HepG2 (cell line): Measurements from ENCODE around the gene NAV1. TPM values are rescaled to one million over a fixed set of nuclear protein-coding genes. Genes with fewer than 3 reads are reported as not detected.

Source experiments
- ATAC-seq: fragments of 200-7000 bp; cut with Tn5 transposase; 3 replicates; pipeline ENCODE4 v1.9.1; 2020; ENCODE audit warnings: mild to moderate bottlenecking, moderate library complexity
- BruUV-seq: library from RNA; stranded (reverse); fragments of 400-500 nt; replicated peaks from 2 replicates; lab custom pipeline; 2021; lab: Mats Ljungman, UMichigan
- CTCF ChIA-PET: fragments of 300-600 bp; formaldehyde crosslinking; extraction: SDS; loops from one replicate; lab custom pipeline; 2021; ENCODE audit warnings: low total read pairs, inconsistent platforms, low intra/inter-chr PET ratio; lab: Yijun Ruan, JAX
- POLR2A ChIA-PET: fragments of 350-600 bp; sonication (Branson Sonifier 250); formaldehyde crosslinking; loops from one replicate; lab custom pipeline; 2020; ENCODE audit warnings: antibody characterized with exemption, inconsistent platforms; lab: Yijun Ruan, JAX
- DNase-seq: peaks from one replicate; pipeline ENCODE4 v3.0.0-alpha.2; 2015; ENCODE audit warnings: low spot score
- FAIRE-seq: peaks from 3 replicates; lab custom pipeline; 2011; peaks lifted over from hg19 to GRCh38; lab: Jason Lieb, UNC
- H2AFZ ChIP-seq: one replicate; pipeline ENCODE4 v1.6.1; 2011; ENCODE audit warnings: low read length, inconsistent platforms
- H3K27ac ChIP-seq: fragments of 300-600 bp; 3 replicates; pipeline ENCODE4 v1.8.0; 2011; ENCODE audit warnings: mixed run types, mild to moderate bottlenecking, mixed read lengths, low read length, inconsistent platforms; ENCODE audit not compliant: insufficient read depth; ENCODE audit errors: extremely low read length
- H3K27me3 ChIP-seq, 2 experiments: fragments of 200-600 bp in 1 of 2; 2 replicates in 1 of 2; 3 replicates in 1 of 2; pipeline versions ENCODE4 v1.6.0 to v1.8.0; 2011; ENCODE audit warnings: low read length in 2 of 2, mild to moderate bottlenecking in 2 of 2, moderate library complexity in 2 of 2, inconsistent platforms in 1 of 2; ENCODE audit not compliant: insufficient read depth in 2 of 2, control insufficient read depth in 1 of 2
- H3K36me3 ChIP-seq, 2 experiments: fragments of 200-600 bp in 1 of 2; replicated peaks in 1 of 2; 2 replicates in 1 of 2; 3 replicates in 1 of 2; pipeline versions ENCODE4 v1.5.1 to v1.8.0; 2011; ENCODE audit warnings: low read length in 2 of 2, inconsistent platforms in 1 of 2; ENCODE audit not compliant: insufficient read depth in 2 of 2, control insufficient read depth in 1 of 2
- H3K4me1 ChIP-seq: 2 replicates; pipeline ENCODE4 v1.5.1; 2012; ENCODE audit warnings: low read length, inconsistent platforms; ENCODE audit not compliant: insufficient read depth
- H3K4me2 ChIP-seq: 2 replicates; pipeline ENCODE4 v1.6.0; 2011; ENCODE audit warnings: low read depth, low read length, inconsistent platforms
- H3K4me3 ChIP-seq, 3 experiments: fragments of 200-600 bp in 1 of 3; sonication (generic), shearing (Covaris generic) in 1 of 3; replicated peaks in 1 of 3; 2 replicates each; pipeline ENCODE4 v1.5.1; 2011 to 2016; ENCODE audit warnings: low read length in 3 of 3, inconsistent platforms in 2 of 3, low read depth in 2 of 3, mild to moderate bottlenecking in 2 of 3, control low read depth in 1 of 3, mixed read lengths in 1 of 3; ENCODE audit not compliant: insufficient read depth in 1 of 3
- H3K79me2 ChIP-seq: one replicate; pipeline ENCODE4 v1.6.1; 2011; ENCODE audit warnings: low read length, inconsistent platforms; ENCODE audit not compliant: insufficient read depth
- H3K9ac ChIP-seq: 2 replicates; pipeline ENCODE4 v1.6.0; 2011; ENCODE audit warnings: mild to moderate bottlenecking, low read depth, low read length, inconsistent platforms; ENCODE audit not compliant: insufficient read depth
- H3K9me3 ChIP-seq: 2 replicates; pipeline ENCODE4 v1.5.1; 2012; ENCODE audit warnings: mild to moderate bottlenecking, low read length
- H4K20me1 ChIP-seq: 2 replicates; pipeline ENCODE4 v1.6.0; 2011; ENCODE audit warnings: inconsistent platforms, mild to moderate bottlenecking, low read length, moderate library complexity; ENCODE audit not compliant: insufficient read depth
- ARNTL ChIP-seq: sonication (generic); formaldehyde crosslinking; IDR thresholded peaks from 2 replicates; pipeline ENCODE4 v1.4.0; 2020; ENCODE audit warnings: mild to moderate bottlenecking, missing genetic modification reagents
- HHEX ChIP-seq: IDR thresholded peaks from 2 replicates; pipeline ENCODE4 v1.6.1; 2016; ENCODE audit warnings: control low read depth
- HNF4G ChIP-seq, 2 experiments: sonication (generic) in 1 of 2; formaldehyde crosslinking in 1 of 2; IDR thresholded peaks; 2 replicates each; pipeline versions ENCODE4 v1.4.0 to v1.6.1; 2011 to 2020; ENCODE audit warnings: borderline replicate concordance in 2 of 2, low read depth in 2 of 2, mild to moderate bottlenecking in 2 of 2, low read length in 1 of 2, missing genetic modification reagents in 1 of 2, moderate library complexity in 1 of 2
- ONECUT2 ChIP-seq: sonication (generic); formaldehyde crosslinking; IDR thresholded peaks from 2 replicates; pipeline ENCODE4 v1.4.0; 2020; ENCODE audit warnings: missing genetic modification reagents
- PAF1 ChIP-seq: IDR thresholded peaks from 2 replicates; pipeline ENCODE4 v1.6.1; 2016; ENCODE audit warnings: missing genetic modification reagents, missing compliant biosample characterization
- PCBP2 ChIP-seq: fragments of 200-400 bp; formaldehyde crosslinking; optimal IDR thresholded peaks from 2 replicates; pipeline ENCODE3; 2018; ENCODE audit warnings: low read length, low read depth; ENCODE audit not compliant: poor library complexity, severe bottlenecking
- PTBP1 ChIP-seq: fragments of 200-400 bp; formaldehyde crosslinking; IDR thresholded peaks from 2 replicates; pipeline ENCODE4 v1.6.1; 2018; ENCODE audit warnings: low read length, low read depth; ENCODE audit not compliant: poor library complexity, severe bottlenecking
- ZNF225 ChIP-seq: sonication (generic); formaldehyde crosslinking; IDR thresholded peaks from 2 replicates; pipeline ENCODE4 v1.4.0; 2020; ENCODE audit warnings: mild to moderate bottlenecking, missing genetic modification reagents
- ZNF296 ChIP-seq: sonication (generic); formaldehyde crosslinking; conservative IDR thresholded peaks from 2 replicates; pipeline ENCODE4 v1.5.0; 2020; ENCODE audit warnings: mild to moderate bottlenecking, missing genetic modification reagents
- ZNF850 ChIP-seq: sonication (generic); formaldehyde crosslinking; conservative IDR thresholded peaks from 2 replicates; pipeline ENCODE4 v1.9.0; 2021; ENCODE audit warnings: mild to moderate bottlenecking, missing genetic modification reagents
- WGBS: methylation state at CpG from one replicate; pipeline ENCODE4 v1.1.6; 2017; ENCODE audit warnings: low lambda C conversion rate; 5-methylcytosine and 5-hydroxymethylcytosine counted together
- in situ Hi-C: cut with HindIII; loops from 2 replicates; pipeline ENCODE4 v1.10.0; 2017; ENCODE audit warnings: low pct_unique_long_range_greater_than_20kb; ENCODE audit not compliant: extremely low pct_ligation_motif_present
- intact Hi-C: fragments of 100-400 bp; cut with micrococcal nuclease; formaldehyde crosslinking; loops from one replicate; pipeline ENCODE4 v1.10.0; 2022; ENCODE audit not compliant: unreplicated experiment
- polyA plus RNA-seq, 8 experiments: library from polyadenylated mRNA; depleted of rRNA in 3 of 8; stranded (reverse) in 7 of 8; unstranded in 1 of 8; fragments of >200 nt; fragmentation: Illumina TruSeq in 4 of 8; extraction: Trizol in 4 of 8; gene quantifications; 2 replicates each; pipeline versions ENCODE4 v1.2.1 to v1.2.3, GENCODE V29; 2011 to 2016; ENCODE audit warnings: low read depth in 4 of 8, missing spikeins in 1 of 8, mixed read lengths in 1 of 8; ENCODE audit not compliant: insufficient read depth in 1 of 8
- total RNA-seq, 5 experiments: library from RNA; depleted of rRNA; stranded (reverse); fragments of >200 nt; fragmentation: Illumina TruSeq; extraction: Trizol; gene quantifications; 2 replicates each; pipeline ENCODE4 v1.2.3, GENCODE V29; 2016; ENCODE audit warnings: low read depth in 1 of 5
- TF ChIP-seq, protein P1 (sequence below): sonication (generic); formaldehyde crosslinking; IDR thresholded peaks from 2 replicates; pipeline ENCODE4 v1.4.0; 2020; ENCODE audit warnings: missing genetic modification reagents
- TF ChIP-seq, protein P2 (sequence below): sonication (generic); formaldehyde crosslinking; IDR thresholded peaks from 2 replicates; pipeline ENCODE4 v1.4.0; 2020; ENCODE audit warnings: missing genetic modification reagents
- TF ChIP-seq, protein P3 (sequence below): IDR thresholded peaks from 2 replicates; pipeline ENCODE4 v1.6.1; 2016
- TF ChIP-seq, protein P4 (sequence below): sonication (generic); formaldehyde crosslinking; IDR thresholded peaks from 2 replicates; pipeline ENCODE4 v1.4.0; 2020; ENCODE audit warnings: missing genetic modification reagents; ENCODE audit errors: not compliant biosample characterization
- TF ChIP-seq, protein P5 (sequence below): sonication (generic); formaldehyde crosslinking; IDR thresholded peaks from 2 replicates; pipeline ENCODE4 v1.4.0; 2020; ENCODE audit warnings: missing genetic modification reagents

NAV1 gene
- total and polyA plus RNA-seq, 2 of the 13 experiments (the other 11 are each of a cell fraction or from before 2014, with no cell fraction given) = not detected

DNA sequence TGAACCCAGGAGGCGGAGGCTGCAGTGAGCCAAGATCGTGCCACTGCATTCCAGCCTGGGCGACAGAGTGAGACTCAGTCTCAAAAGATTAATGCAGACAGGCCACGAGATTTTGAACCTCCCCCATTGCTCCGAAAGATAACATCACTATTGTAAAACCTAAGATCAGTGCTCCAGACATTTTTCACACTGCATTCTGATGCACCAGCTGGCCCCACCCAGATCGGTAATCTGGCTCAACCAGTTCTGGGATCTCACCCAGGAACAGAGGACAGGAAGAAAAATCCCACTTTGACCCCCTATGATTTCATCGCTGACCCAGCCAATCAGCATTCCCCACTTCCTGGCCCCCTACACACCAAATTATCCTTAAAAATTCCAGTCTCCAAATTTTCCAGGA lies 21.3 kb upstream of the NAV1 start:
- BruUV-seq = no TSS peak
- Histone ChIP-seq H2AFZ (no peak overlapping the region), H3K4me1 (peaks cover 7% of the 10 kb centered on the region), H3K9me3 (no peaks in the 10 kb centered on the region), H3K4me2 (no peak overlapping the region), H4K20me1 (no peaks in the 10 kb centered on the region), H3K36me3 (no peaks in the 10 kb centered on the region), H3K27ac (no peak overlapping the region), H3K27me3 (peaks cover 1 to 14% of the 10 kb centered on the region in 2 experiments; a peak in 3 of 5 replicates), H3K9ac (no peak overlapping the region), H3K79me2 (no peaks in the 10 kb centered on the region), H3K4me3 (no peak overlapping the region)
- intact Hi-C loops (no loop called here), in situ Hi-C loops (no loop called here)
- DNase-seq (no peak), FAIRE-seq (no peak), ATAC-seq (no peak)
- ChIA-PET CTCF (no interaction called here), POLR2A (no interaction called here)
- WGBS = 52% methylated on average over 6 of the region's 7 CpGs
- TF ChIP-seq HNF4G (IDR thresholded peaks at IDR 0.05; ENCODE audit: borderline replicate concordance, low read depth, low read length) (no peak), HNF4G (CRISPR knock-in tag; IDR thresholded peaks at IDR 0.05; ENCODE audit: borderline replicate concordance, low read depth) (no peak), PTBP1 (no peak), PCBP2 (no peak), ONECUT2 (CRISPR knock-in tag) (no peak), ARNTL (no peak), ZNF296 (CRISPR knock-in tag) (no peak), PAF1 (CRISPR knock-in tag) (no peak), ZNF850 (no peak), ZNF225 (CRISPR knock-in tag) (no peak), HHEX (no peak)
- TF ChIP-seq, protein P1, sequence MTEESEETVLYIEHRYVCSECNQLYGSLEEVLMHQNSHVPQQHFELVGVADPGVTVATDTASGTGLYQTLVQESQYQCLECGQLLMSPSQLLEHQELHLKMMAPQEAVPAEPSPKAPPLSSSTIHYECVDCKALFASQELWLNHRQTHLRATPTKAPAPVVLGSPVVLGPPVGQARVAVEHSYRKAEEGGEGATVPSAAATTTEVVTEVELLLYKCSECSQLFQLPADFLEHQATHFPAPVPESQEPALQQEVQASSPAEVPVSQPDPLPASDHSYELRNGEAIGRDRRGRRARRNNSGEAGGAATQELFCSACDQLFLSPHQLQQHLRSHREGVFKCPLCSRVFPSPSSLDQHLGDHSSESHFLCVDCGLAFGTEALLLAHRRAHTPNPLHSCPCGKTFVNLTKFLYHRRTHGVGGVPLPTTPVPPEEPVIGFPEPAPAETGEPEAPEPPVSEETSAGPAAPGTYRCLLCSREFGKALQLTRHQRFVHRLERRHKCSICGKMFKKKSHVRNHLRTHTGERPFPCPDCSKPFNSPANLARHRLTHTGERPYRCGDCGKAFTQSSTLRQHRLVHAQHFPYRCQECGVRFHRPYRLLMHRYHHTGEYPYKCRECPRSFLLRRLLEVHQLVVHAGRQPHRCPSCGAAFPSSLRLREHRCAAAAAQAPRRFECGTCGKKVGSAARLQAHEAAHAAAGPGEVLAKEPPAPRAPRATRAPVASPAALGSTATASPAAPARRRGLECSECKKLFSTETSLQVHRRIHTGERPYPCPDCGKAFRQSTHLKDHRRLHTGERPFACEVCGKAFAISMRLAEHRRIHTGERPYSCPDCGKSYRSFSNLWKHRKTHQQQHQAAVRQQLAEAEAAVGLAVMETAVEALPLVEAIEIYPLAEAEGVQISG (CRISPR knock-in tag) = no peak
- TF ChIP-seq, protein P2, sequence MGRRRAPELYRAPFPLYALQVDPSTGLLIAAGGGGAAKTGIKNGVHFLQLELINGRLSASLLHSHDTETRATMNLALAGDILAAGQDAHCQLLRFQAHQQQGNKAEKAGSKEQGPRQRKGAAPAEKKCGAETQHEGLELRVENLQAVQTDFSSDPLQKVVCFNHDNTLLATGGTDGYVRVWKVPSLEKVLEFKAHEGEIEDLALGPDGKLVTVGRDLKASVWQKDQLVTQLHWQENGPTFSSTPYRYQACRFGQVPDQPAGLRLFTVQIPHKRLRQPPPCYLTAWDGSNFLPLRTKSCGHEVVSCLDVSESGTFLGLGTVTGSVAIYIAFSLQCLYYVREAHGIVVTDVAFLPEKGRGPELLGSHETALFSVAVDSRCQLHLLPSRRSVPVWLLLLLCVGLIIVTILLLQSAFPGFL (CRISPR knock-in tag) = no peak
- TF ChIP-seq, protein P3, sequence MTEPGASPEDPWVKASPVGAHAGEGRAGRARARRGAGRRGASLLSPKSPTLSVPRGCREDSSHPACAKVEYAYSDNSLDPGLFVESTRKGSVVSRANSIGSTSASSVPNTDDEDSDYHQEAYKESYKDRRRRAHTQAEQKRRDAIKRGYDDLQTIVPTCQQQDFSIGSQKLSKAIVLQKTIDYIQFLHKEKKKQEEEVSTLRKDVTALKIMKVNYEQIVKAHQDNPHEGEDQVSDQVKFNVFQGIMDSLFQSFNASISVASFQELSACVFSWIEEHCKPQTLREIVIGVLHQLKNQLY = no peak
- TF ChIP-seq, protein P4, sequence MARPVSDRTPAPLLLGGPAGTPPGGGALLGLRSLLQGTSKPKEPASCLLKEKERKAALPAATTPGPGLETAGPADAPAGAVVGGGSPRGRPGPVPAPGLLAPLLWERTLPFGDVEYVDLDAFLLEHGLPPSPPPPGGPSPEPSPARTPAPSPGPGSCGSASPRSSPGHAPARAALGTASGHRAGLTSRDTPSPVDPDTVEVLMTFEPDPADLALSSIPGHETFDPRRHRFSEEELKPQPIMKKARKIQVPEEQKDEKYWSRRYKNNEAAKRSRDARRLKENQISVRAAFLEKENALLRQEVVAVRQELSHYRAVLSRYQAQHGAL (CRISPR knock-in tag) = no peak
- TF ChIP-seq, protein P5, sequence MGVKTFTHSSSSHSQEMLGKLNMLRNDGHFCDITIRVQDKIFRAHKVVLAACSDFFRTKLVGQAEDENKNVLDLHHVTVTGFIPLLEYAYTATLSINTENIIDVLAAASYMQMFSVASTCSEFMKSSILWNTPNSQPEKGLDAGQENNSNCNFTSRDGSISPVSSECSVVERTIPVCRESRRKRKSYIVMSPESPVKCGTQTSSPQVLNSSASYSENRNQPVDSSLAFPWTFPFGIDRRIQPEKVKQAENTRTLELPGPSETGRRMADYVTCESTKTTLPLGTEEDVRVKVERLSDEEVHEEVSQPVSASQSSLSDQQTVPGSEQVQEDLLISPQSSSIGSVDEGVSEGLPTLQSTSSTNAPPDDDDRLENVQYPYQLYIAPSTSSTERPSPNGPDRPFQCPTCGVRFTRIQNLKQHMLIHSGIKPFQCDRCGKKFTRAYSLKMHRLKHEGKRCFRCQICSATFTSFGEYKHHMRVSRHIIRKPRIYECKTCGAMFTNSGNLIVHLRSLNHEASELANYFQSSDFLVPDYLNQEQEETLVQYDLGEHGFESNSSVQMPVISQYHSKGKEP (CRISPR knock-in tag) = no peak
